GM19025 (cell line): ENCODE results near the gene TMEM200B.
"Not testable (repeated sequence)": the region's sequence is repeated elsewhere in the genome, so short reads cannot be mapped to it uniquely, and the experiment has no call there.

Source experiments
- ATAC-seq: cut with Tn5 transposase; IDR thresholded peaks from one replicate; pipeline ENCODE4 v1.9.1; 2021; ENCODE audit warnings: mild to moderate bottlenecking, low read depth, moderate library complexity; ENCODE audit not compliant: unreplicated experiment

Gene TMEM200B

DNA sequence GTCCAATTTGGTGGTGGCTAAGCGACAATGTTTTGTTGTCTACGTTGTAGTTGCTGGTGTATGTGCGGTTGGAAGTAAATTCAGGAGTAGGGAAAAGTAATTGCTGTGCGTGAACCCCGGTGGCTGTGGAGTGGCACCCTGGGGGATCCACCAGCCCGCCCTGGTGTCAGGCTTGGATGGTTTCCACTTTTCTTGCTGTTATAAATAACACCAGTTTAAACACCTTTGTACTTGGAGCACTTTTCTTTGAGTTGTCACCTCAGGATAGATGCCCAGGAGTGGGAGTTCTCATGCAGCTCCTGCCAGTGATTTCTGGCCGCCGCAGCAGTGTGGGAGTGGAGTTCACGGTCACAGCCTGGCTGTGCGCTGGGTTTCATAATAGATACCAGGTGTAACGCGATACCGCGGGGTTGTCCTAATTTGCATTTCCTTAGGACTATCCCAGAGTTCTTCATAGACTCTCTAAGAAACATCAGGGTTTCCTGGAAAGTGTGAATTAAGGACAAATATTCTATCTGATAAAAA, 12.8 kb upstream of the TMEM200B start:
- no peak for ATAC-seq

DNA sequence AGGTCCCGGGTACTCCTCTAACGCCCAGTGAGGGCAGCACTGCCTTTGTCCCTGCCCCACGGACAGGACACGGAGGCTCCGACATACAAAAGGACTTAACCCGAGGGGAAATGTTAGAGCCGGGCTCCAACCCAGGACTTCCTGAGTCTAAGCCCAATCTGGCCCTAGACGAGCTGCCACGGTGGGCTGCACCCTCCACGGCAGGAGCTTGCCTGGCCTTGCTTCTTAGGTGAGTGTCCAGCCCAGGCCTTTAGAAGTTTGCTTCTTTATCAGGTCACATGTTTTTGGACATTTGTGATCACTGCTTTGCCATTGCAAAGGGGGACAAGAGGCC, 11.0 kb upstream of the TMEM200B start:
- ATAC-seq = no peak

DNA sequence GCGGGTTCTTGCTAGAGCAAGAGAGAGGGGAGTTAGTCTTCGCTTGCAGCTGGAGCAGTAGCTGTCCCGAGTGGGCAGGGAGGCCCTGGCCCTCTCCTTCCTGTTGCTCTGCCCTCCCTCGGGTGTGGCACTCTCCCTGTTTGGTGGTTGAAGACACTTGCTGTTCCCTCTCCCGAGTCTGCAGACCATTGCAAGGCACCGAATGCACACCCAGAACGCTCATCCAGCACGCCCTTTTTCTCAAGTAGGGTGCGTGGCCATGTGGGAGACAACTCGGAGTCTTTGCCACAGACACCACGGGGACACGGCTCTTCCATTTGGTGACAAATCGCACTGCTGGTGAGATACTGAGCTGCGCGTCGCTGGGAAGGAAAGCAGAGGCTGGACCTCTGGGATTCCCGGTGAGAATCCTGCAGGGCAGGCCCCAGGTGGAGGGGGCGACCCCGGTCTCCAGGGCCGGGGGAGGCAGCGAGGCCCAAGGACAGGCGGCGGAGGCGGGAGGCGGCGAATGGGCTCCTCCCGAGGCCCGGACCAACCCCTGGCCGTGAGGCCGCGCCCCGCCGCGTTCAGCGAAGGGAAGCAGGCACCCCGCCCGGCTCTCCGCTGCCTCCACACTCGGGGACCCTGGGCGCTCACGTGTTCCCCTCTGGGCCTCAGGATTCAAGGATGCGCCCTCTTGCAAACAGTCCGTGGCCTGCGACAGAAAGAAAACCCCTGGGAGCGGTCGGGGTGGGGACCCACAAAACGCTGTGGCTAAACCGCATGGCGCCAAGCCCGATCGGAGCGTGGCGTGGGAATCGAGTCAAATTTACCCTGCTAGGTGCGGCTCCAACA, 10.4 kb upstream of the TMEM200B start:
- no peak for ATAC-seq

DNA sequence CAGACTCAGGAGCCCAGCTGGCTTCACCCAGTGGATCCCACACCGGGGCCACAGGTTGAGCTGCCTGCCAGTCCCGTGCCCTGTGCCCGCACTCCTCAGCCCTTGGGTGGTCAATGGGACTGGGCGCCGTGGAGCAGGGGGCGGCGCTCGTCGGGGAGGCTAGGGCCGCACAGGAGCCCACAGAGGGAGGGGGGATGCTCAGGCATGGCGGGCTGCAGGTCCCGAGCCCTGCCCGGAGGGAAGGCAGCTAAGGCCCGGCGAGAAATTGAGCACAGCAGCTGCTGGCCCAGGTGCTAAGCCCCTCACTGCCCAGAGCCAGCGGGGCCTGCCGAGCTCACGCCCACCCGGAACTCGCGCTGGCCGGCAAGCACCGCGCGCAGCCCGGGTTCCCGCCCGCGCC, 7.4 kb upstream of the TMEM200B start:
- ATAC-seq = not testable (repeated sequence)

DNA sequence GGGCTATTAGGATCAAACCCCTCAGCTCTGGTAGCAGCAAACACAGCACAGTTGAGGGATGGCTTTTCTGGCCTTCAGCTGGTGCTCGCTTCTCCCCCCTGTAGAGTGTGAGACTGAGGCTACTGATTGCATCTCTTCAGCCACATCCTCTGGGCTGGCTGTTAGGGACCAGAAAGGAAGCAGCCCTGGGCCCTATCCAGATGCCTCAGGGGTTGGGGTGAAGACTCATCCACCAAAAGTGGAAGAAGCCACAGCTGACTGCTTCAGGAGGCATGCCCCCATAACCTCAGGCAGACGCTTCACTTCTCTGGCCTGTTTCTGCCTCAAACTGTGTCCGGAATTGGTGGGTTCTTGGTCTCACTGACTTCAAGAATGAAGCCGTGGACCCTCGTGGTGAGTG, 6.2 kb upstream of the TMEM200B start:
- no peak for ATAC-seq

DNA sequence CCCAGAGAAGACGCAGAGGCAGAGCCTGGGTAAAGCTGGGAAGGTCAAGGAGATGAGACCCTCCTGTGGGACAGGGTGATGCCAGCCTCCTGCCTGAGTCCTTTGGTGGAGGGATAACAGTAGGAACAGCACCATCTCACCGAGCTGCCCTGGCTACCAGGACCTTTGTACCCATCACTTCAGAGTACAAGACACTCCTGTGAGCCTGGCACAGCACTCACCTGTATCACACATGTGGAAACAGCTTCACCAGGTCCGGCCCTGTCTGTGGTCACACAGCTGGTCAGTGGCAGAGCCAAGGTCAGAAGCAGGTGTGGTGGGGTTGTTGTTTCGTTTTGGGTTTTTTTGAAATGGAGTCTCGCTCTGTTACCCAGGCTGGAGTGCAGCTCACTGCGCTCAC, 5.0 kb upstream of the TMEM200B start:
- ATAC-seq = no peak

DNA sequence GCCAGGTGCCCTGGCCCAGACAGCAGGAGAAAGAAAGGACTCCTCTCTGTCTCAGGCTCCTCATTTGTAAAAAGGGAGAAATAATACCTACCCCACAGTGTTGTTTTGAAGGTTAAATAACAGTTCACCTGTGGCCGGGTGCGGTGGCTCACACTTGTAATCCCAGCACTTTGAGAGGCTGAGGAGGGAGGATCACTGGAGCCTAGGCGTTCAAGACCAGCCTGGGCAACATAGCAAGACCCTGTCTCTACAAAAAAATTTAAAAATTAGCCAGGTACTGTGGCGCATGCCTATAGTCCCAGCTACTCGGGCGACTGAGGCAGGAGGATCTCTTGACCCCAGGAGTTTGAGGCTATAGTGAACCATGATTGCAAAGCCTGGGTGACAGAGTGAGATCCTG, 2.5 kb upstream of the TMEM200B start:
- no peak for ATAC-seq

DNA sequence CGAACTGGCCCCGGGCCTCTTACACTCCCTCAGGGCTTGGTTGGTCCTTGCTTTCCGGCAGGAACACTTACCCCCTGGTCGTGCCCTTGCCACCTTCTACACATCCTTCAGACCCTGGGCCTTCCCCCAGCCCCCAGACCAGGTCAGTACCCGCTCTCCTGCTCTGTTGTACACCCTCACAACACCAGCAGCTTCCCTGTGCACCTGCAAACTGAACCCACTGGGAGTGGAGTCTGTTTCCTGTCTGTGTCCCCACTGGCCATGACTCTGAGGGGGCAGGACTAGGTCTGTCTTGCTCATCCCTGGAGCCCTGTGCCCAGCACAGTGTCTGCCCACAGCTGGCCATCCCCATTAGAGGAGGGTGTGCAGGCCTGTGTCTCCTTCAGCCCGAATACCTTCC, 2.1 kb upstream of the TMEM200B start:
- no peak for ATAC-seq

DNA sequence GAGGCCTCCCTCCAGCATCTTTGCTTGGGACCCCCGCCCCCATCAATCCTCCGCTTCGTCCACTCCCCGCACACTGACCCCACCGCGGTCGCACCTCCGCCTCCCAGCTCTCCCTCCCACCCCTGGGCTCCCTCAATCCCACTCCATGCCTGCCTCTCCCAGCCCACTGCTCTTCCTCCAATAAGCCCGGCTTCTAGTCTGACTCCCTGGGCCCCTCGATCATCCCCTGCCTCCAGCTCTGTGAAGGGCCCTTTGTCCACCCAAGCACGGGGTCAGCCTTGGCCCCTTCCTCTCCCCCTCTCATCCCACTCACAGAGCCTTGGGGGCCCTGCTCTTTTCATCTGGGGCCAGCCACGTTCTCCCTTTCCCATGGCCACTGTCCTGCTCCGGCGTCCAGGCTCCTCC, 1.5 kb upstream of the TMEM200B start:
- no peak for ATAC-seq

DNA sequence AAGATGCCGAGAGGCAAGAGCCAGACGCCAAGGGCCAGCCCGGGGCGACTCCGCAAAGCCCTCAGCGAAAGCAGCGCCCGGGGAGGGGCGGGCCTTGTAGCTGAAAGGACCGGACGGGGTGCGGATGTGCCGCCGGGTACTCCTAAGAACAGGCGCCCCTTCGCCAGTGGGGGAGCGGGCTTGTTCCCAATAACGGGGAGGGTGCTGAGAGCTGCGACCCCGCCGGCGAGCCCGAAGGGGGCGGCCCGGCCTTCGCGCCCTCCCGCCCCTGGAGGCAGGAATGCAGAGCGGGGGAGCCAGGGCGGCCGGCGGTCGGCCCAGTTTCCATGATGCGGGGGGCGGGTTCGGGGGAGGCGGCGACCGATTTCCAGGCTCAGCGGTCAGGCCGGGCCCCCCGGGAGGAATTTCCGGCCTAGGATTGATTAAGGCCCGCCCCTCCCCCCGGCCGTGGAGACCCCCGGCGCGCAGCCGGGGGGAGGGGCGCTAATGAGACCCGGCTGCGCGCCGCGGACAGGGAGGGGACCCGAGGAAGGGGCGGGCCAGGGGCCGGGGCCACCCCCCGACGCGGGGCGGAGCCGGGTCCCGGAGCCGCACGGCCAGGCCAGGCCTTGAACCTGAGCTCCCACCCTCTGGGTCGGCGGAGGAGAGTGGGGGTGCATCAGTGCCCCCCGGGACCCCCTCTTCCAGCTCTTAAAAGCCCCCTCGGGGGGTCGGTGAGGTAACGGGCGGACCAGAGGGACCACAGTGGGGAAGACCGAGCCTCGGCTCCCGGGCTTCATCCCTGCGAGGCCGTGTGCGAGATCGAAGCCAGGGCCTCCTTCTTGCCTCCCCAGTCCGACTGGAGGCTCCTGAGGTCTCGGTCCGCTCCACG, 898 bp upstream of the TMEM200B start:
- no peak for ATAC-seq

DNA sequence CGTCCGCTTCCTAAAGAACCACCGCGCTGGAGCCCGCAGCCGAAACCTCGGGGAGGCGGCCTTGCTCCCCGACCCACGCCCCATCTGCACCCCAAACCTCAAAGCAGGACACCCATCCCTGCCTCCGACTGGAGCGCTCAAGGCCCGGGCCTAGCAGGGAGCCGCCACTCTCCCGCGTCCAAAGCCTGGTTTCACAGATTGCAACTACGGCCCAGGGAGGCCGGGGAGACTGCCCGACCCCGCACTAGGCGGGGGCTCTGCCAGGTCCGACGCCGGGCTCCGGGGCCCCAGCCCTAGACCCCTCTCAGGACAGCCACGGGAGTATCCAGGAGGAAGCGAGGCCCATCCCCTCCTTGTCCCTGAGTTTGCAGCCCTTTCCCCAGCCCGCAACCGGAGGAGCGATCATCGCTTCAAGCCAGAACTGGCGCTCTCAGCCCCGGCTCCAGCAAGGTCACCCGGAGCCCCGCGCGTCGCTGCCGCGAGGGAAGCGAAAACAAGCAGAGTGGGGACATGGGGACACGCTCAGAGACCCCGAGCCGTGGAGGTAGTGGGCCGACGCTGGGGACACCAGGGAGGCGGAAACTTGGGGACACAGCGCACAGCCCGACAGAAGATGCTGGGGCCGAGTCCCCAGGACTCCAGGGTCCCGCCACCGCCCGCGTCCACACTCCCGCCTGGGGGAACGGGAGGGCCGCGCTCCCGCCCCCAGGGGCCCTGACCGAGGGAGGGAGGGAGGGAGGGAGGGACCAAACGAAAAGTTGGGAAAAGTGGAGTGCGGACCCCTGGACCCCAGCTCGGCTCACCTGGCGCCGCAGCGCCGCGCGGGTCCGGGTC, 433 bp downstream of the TMEM200B start:
- ATAC-seq = no peak

DNA sequence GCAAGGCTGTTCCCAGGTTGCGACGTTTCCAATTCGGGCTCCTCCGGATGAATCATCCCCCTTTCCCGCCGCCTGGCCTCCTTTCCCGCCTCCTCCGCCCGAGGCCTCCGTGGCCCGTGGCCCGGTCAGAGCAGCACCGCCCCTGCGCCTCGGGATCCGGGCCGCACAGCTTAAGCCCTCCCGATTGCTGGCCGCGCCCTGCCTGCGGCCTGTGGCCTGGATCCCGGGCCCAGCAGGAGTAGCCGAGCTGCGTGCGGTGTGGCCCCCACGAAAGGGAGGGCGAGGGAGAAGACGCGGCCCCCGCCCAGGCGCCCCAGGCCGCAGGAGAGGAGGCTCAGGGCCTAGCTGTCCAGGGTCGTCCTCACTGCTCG, 1.0 kb downstream of the TMEM200B start:
- no peak for ATAC-seq

DNA sequence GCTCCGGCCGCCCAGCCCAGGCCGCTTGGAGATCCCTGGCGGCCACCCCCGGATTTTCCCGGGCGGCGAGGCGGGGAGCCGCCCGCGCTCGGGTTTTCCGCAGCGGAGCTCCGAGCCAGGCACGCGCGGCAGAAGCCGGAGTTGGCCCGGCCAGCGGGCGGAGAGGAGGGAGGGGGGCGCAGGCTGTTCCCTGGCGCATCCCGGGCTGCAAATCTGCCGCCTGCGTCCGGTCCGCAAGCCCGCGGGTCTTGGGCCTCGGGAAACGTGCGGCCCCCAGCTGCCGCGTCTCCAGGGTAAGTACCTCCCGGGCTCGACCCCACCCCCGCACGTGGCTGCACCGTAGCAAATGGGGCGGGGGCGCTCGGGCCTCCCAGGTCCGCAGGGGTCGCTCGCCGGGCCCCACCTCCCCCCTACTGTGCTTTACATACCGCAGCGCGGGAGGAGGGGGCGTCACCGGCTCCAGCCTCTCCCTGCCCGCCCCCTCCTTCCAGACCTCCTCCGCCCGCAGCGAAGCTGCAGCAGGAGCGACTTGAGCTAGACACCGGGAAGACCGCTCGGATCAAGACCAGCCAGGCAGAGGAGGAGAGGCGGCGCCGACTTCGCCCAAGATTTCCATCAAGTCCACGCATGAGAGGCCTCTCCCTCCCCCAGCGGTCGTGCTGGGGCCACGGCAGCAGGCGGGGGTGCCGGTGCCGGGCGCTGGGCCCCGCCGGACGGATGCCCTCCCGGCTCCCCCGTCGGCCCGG, 1.6 kb downstream of the TMEM200B start:
- no peak for ATAC-seq

DNA sequence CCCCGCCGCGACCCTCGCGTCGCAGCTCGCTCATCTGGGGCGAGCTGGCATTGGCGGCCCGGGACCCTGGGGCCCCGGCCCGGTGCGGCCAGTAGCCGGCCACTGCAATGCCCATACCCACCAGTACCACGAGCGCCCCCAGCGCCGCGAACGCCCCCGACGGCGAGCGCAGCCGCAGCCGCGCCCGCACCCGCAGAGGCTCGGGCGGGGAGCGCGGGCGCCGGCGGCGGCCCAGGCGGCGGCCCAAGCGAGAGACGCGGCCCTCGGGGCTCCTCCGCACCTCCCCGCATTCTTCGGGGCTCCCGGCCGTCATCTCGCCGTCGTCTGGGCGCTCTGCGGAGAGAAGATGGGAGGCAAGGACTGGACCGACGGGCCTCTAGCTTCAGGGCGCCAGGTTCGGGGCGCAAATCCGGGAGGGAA, 2.2 kb downstream of the TMEM200B start:
- no peak for ATAC-seq

DNA sequence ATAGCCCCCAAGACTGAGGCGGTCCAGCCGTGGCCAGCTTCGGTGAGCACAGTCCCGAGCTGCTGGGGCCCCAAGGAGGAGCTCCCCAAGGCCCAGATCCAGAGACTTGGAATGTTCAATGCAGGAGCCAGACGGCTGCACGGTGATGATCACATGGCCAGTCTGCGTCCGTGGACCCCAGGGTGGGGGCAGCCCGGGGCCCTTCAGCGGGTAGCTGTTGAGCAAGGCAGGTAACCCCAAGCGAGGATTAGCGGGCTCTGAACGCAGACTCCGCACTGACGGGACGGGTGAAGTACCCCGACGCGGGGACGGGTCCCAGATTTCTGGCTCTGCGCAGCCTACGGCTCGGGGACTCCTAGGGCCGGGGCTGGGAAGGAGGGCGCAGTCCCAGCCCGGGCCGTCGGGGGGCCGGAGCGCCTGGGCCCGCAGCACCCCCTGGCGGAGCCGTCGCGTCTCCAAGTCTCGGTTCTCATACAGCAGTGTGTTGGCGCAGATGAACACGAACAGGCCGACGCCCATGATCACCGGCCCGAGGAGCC, 2.7 kb downstream of the TMEM200B start:
- ATAC-seq = no peak

DNA sequence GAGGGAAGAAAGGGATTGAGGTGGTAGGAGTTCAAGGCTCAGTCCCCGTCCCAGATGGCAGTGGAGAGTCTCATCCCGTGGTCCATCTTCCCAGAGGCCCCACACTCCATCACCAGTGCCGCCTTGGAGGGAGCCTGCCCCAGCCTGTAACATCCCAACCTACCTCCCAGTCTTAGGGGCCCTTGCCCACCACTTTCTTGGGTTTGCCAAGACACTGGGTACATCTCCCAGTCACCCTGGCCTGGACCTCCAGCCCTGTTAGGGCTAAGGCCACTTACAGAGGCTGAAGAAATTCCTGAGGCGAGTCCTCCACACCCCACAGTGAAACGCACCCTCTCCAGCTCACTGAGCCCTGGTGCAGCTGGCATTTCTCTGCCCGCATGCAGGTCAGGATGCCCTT, 3.3 kb downstream of the TMEM200B start:
- no peak for ATAC-seq

DNA sequence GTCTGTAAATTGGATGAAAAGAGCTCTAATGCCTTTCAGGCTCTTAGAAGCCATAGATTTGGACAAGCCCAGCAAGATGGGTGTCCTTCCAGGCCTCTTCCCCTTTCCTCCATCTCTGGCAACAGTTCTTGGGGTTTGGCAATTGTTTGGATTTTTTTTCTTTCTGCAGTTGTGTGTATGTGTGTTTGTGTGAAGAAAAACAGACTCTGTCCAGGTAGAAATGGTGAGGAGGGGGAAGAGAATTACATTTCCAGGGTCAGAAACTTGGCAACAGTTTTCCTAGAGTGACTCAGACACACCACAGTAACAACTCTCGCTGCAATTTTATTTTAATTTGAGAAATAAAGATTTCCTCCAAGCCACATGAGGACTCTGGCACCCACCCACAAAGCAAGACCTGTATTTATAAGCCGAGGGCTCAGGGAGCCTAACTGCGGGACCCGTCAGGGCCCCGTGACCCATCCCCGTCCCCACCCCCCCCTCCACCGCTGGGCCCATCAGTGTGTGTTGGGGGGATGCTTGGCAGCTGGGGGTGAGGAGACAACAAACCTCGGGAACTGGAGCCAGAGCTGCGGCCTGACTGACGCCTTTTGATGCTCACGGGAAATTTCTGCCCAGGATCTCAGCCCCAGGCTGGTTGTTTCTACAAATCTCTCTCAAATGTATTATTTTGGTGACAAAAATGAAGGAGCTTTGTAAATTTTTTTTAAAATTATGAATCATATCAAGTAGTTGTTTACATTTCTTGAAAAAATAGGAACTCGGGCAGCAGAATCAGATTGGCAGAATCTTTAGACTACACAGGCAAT, 4.4 kb downstream of the TMEM200B start:
- ATAC-seq = no peak

DNA sequence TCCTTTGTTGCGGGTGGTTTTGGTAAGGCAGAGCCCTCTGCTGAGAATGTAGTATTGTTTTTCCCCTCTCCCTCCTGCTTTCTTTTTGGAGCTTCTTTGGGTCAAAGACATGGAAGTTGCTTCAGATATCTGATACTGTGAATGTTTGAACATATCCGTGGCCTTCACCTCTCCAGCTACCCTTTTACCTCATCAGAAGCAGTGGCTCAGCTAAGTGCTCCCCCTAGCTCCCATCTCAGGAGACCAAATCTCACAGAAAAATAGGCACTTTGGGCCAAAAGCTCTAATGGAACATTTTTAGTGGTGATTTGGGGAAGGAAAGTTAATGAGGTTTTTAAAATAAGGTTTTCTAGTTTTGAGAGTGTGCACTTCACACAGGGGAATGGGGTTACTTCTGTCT, 6.3 kb downstream of the TMEM200B start:
- no peak for ATAC-seq

DNA sequence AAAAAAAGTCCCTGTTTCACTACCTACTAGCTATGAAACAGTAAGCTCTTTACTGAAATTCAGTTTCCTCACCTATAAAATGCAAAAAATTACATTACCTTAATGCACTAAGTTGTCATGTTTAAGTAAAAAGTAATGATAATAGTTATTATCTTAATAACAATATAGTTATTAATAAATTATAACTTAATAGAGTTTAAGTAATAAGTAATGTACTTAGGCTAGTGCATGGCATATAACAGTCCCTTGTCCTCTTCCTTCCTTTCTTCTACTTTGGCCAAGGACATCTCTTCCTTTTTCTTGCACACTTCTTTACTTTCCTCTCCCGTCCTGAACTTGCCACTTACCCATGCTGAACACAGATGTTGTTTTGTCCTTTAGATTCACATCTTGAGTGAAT, 9.0 kb downstream of the TMEM200B start:
- ATAC-seq = no peak
